GM12891 (cell line): ENCODE data around the gene C5orf47. TPM values are rescaled to one million over a fixed set of nuclear protein-coding genes. Genes with fewer than 3 reads are reported as not detected.

Source experiments
- DNase-seq: peaks from one replicate; pipeline ENCODE4 v3.0.0; 2011; ENCODE audit warnings: low spot score; ENCODE audit not compliant: insufficient read length
- FAIRE-seq: peaks from 2 replicates; lab custom pipeline; 2011; peaks lifted over from hg19 to GRCh38; lab: Jason Lieb, UNC
- PAX5 ChIP-seq: IDR thresholded peaks from 2 replicates; pipeline ENCODE4 v1.6.1; 2011; ENCODE audit warnings: low read length, moderate library complexity, mild to moderate bottlenecking; ENCODE audit not compliant: insufficient read depth, severe bottlenecking
- POLR2A ChIP-seq: IDR thresholded peaks from 2 replicates; pipeline ENCODE4 v1.6.1; 2011; ENCODE audit warnings: low read depth, low read length, control low read depth
- POLR2AphosphoS5 ChIP-seq: IDR thresholded peaks from 2 replicates; pipeline ENCODE4 v1.6.1; 2011; ENCODE audit warnings: low read depth, low read length, control low read depth
- POU2F2 ChIP-seq: IDR thresholded peaks from 2 replicates; pipeline ENCODE4 v1.6.1; 2011; ENCODE audit warnings: low read depth, mild to moderate bottlenecking, control low read depth, low read length, moderate library complexity
- SPI1 ChIP-seq: IDR thresholded peaks from 2 replicates; pipeline ENCODE4 v1.6.1; 2011; ENCODE audit warnings: low read depth, low read length, control low read depth
- TAF1 ChIP-seq: IDR thresholded peaks from 2 replicates; pipeline ENCODE4 v1.6.1; 2011; ENCODE audit warnings: low read depth, low read length, control low read depth
- polyA plus RNA-seq: library from polyadenylated mRNA; unstranded; fragments of >200 nt; gene quantifications from one replicate; pipeline ENCODE4 v1.2.1, GENCODE V29; 2012; ENCODE audit warnings: low read depth, missing spikeins, inconsistent platforms; ENCODE audit not compliant: missing spikeins

C5orf47 gene, protein sequence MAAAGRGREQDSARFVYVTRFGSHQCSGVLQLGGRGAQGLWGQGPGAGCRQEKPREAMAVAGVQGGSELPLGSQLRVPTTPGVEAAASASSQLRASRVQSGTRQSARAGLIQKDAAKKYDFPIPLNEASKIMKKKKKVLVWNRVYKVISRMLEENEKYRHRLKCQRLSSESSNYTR
- not detected for polyA plus RNA-seq

DNA sequence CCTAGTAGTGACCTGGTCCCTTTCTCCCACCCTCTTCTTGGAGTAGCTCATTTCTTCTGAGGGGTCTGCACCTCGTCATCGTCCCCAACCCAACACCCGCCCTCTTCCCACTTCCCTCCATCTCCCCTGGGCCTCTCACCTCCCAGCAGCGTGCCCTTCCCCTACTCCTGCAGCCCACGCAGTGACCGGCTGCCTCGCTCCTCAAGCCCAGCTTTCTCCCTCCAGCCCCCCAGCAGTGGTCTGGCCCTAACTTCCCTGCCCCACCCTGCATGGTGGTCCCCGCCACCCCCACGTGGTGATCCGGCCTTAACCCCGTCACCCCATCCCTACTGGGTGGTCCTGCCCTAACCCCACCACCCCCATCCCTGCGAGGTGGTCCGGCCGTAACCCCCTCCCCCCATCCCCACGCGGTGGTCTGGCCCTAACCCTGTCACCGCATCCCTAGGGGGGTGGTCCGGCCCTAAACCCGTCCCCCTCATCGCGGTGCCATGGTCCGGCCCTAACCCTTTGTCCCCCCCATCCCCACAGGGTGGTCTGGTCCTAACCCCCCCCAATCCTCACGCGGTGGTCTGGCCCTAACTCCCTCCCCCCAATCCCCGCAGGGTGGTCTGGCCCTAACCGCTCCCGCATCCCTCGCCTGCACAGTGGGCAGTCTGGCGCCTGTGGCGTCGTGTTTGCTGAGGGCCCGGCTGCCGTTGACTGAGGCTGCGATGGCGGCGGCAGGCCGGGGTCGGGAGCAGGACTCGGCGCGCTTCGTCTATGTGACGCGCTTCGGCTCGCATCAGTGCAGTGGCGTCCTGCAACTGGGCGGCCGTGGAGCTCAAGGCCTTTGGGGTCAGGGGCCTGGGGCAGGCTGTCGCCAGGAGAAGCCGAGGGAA, at the start of gene C5orf47:
Gene C5orf47 (plus strand): TSS at position 617 of the 878 bp plus-strand sequence. CDS start 94 bp downstream, at position 711.
- FAIRE-seq (no peak), DNase-seq (no peak)
- TF ChIP-seq POU2F2, result no peak
- TF ChIP-seq POLR2A, result no peak
- TF ChIP-seq TAF1, result no peak
- no peak for TF ChIP-seq SPI1
- TF ChIP-seq PAX5, result no peak
- no peak for TF ChIP-seq POLR2AphosphoS5

DNA sequence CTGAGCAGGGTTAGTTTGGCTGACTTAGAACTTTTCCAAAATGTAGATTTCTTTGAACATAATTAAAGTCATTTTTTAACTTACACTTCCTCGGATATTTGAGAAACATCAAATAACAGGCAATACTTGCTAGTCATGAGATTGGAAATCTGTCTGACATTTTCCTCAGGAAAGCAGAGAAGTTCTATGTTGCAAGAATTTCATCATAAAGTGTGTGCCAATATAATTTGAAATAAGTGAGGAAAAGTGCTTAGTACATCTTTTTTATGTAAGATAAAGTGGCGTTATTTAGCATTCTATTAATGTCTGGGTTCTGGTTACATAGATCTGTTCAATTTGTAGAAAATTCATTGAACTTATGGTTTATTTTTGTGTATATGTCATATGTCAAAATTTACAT, 48.7 kb upstream of the C5orf47 start:
- no peak for TF ChIP-seq POU2F2
- no peak for TF ChIP-seq TAF1
- TF ChIP-seq POLR2AphosphoS5, result no peak
- no peak for TF ChIP-seq POLR2A
- no peak for FAIRE-seq
- no peak for DNase-seq

DNA sequence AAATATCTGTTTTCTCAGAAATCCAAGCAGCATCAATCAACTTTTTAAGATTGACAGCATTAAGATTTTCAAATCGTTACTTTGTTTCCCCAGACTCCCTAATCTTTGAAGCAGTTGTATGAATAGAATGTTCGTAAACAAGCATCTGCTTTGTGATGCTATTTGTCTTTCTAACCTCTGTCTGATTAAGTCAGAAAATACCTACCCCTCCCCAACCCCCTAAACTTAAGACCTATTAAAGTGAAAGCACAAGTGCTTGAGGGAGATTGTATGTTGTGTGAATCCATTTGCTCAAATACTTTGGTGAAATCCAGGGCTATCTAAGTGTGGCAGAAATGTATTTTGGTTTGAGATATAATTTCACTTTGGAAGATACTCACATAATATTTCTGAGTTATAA, 47.9 kb upstream of the C5orf47 start:
- TF ChIP-seq POU2F2 (no peak), SPI1 (no peak), PAX5 (no peak), POLR2AphosphoS5 (no peak), TAF1 (no peak), POLR2A (no peak)
- DNase-seq, result no peak

DNA sequence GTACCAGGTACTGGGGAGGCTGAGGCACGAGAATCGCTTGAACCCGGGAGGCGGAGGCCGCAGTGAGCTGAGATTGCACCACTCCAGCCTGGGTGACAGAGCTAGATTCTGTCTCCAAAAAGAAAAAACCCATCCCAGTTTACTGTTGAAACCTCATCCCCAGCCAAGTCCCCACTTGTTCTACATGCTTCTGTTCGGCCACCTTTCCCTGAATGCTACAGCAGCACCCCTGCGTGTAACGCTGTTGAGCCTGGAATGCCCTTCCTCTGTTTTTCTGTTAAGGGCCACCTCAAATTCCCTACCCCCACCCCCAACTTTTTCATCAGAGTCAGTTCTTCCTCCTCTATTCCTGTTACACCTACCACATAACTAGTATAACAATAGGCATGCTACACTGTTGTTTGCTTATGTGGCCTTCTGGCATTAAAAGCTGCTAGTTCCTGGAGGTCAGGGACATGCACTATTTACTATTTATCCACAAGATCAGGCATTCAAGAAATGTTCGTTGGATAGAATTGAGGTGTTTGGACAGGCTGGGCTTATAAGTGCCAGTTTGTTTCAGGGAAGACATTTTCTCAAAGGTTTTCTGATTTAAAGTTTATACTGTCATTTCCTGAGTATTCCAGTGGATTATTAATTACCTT, 47.1 kb upstream of the C5orf47 start:
- FAIRE-seq (no peak), DNase-seq (no peak)
- TF ChIP-seq SPI1, result no peak
- no peak for TF ChIP-seq PAX5
- TF ChIP-seq POU2F2, result no peak

More for the DNA sequence above, 47.9 kb upstream of the C5orf47 start:
- no peak for FAIRE-seq

DNA sequence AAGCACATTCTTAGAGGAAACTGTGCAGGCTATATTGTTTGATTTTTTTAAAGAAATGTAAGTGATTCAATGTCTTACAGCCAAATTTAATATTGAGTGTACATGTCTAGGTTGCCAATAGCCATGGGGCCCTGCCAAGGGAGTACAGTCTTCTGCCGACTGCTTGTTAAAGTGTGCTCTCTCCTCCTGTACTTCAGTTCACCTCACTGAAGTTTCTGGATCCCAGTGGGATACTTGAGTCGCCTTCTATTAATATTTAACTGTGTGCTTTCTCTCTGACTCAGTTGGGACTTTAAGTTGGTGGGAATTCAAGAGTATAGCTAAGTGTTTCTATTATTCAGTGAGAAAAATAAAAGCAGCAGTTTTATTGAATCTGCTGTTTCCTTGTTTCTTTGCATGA, 44.5 kb upstream of the C5orf47 start:
- no peak for DNase-seq
- FAIRE-seq, result no peak
- TF ChIP-seq TAF1, result no peak
- no peak for TF ChIP-seq PAX5
- no peak for TF ChIP-seq POU2F2

DNA sequence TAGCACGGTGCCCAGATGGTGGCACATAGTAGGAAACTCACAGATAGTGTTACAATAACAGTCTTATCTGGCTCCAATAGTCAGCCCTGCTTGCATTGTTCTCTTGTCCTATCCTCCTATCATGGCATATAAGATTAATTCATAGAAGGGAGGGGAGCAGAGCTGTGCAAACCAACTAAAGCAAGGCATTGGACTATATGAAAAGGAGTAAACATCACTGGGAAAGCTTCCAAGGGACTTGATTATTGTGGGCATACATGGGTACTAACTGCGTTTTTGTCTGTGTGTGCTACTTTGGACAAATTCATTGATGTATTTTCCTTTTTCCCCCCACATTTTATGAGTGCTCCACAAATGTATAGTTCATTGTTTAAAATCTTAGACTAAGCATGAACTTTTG, 43.8 kb upstream of the C5orf47 start:
- DNase-seq (no peak), FAIRE-seq (no peak)
- no peak for TF ChIP-seq POLR2A
- TF ChIP-seq TAF1, result no peak
- TF ChIP-seq POLR2AphosphoS5, result no peak
- no peak for TF ChIP-seq PAX5
- TF ChIP-seq POU2F2, result no peak
- TF ChIP-seq SPI1, result no peak

DNA sequence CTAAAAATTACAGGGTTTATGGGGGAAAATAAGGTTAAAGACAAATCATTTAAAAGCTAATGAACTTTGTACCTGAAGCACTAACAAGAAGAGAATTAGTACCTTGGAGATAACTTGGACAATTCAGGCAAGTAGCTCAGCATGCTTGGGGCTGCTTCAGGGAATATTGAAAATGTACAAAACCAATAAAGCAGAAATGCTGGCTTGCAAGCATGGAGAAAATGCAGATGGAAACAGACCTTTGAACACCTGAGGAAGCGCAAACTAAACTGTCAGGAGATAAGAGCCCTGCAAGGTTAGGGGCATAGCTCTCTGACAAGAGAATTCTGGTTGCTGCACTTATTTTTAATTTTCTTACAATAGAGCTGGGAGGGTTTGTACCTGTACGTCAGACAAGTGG, 42.6 kb upstream of the C5orf47 start:
- FAIRE-seq (no peak), DNase-seq (no peak)
- TF ChIP-seq POLR2AphosphoS5 (no peak), SPI1 (no peak), PAX5 (no peak), POU2F2 (no peak), TAF1 (no peak), POLR2A (no peak)

DNA sequence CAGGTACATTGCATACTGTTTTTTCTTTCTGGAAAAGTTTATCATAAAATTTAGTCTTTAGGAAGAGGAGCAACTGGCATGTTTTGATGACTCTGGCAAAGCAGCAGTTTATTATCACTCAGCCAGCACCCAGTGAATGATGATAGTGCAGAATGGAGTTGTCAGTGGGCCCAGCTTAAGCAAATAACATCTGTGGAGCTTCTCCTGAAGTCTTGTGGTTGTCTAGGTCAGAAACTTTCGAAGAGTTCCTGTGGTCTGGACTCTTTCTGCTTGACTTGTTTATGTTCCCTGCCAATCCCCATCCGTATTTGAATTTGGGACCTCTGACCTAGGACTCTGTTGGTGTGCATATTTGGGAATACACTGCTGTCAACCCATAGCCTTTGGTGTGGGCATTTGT, 38.1 kb upstream of the C5orf47 start:
- no peak for TF ChIP-seq POLR2AphosphoS5
- no peak for TF ChIP-seq SPI1
- TF ChIP-seq POU2F2, result no peak
- no peak for TF ChIP-seq TAF1
- TF ChIP-seq PAX5, result no peak
- no peak for TF ChIP-seq POLR2A
- FAIRE-seq, result no peak
- DNase-seq, result no peak

DNA sequence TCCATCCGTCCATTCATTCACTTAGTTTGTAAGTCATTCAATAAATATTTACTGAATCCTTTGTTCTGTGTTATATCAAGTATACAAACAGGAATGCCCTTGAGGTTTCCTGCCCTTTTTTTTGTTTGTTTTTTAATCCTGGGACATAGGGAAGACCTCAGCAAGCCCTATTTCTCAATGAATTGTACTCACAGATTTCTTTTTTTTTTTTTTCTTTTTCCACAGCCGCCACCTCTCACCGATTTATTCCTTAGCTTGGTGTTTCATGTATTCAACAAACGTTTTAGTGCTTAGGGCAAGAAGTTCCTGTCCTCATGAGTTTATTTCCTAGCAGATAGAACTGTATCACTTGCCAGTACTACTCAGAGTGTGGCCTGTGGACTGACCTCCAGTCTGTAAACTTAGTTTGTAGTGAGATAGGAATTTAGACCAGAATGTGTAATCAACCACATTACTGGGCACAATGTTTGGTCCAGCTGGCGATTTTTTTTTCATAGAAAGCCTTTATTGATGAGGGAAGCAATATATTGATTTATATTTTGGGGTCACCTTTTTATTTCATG, 35.4 kb upstream of the C5orf47 start:
- FAIRE-seq (no peak), DNase-seq (no peak)
- TF ChIP-seq POU2F2 (no peak), SPI1 (no peak), POLR2A (no peak), POLR2AphosphoS5 (no peak), PAX5 (no peak)
